Mesenteric fat pad (tissue), 1 donor: ENCODE data around the gene RNF222. TPM values are rescaled to one million over a fixed set of nuclear protein-coding genes. Genes with fewer than 3 reads are reported as not detected.
"Not testable (repeated sequence)": the region's sequence is repeated elsewhere in the genome, so short reads cannot be mapped to it uniquely, and the experiment has no call there.

Experiments used
- DNase-seq: peaks from one replicate; pipeline ENCODE4 v3.0.0-alpha.2; 2020; ENCODE audit warnings: low spot score
- total RNA-seq: library from RNA; stranded (reverse); fragmentation: NEBNext Ultra II Directional; extraction: Animal tissue kit (Norgen Biotek cat#: 25700); gene quantifications from one replicate; pipeline ENCODE4 v1.2.1, GENCODE V29; 2021
- donor health status: DM: yes; HTN: yes; CAD: no.

The RNF222 gene
- total RNA-seq, 1 donor from 2014 or later: not detected

GRCh38 chr17:8412089-8412488, 14.5 kb upstream of the RNF222 start:
- no peak for DNase-seq

- DNase-seq: no peak
Measured at GRCh38 chr17:8410883-8411238, 13.2 kb upstream of the RNF222 start.

- peak; percentile 93 for DNase-seq
Measured at GRCh38 chr17:8409966-8410882, 12.6 kb upstream of the RNF222 start.

GRCh38 chr17:8408371-8408770, 10.7 kb upstream of the RNF222 start:
- DNase-seq: no peak

- DNase-seq: no peak
Measured at GRCh38 chr17:8406174-8406573, 8.5 kb upstream of the RNF222 start.

GRCh38 chr17:8405499-8406016, 7.9 kb upstream of the RNF222 start:
- DNase-seq: no peak

- no peak for DNase-seq
Measured at GRCh38 chr17:8402921-8403536, 5.4 kb upstream of the RNF222 start.

GRCh38 chr17:8401107-8401506, 3.5 kb upstream of the RNF222 start:
- no peak for DNase-seq

GRCh38 chr17:8398980-8399379, 1.4 kb upstream of the RNF222 start:
- DNase-seq: no peak

GRCh38 chr17:8394497-8394896, 3.1 kb downstream of the RNF222 start:
- not testable (repeated sequence) for DNase-seq

GRCh38 chr17:8393470-8394231, 4.0 kb downstream of the RNF222 start:
- peak; percentile 35 for DNase-seq

GRCh38 chr17:8392674-8393469, 4.8 kb downstream of the RNF222 start:
- DNase-seq: peak; percentile 85

GRCh38 chr17:8392274-8392673, 5.4 kb downstream of the RNF222 start:
- DNase-seq: no peak

GRCh38 chr17:8391711-8392110, 5.9 kb downstream of the RNF222 start:
- no peak for DNase-seq

GRCh38 chr17:8387914-8388651, 9.5 kb downstream of the RNF222 start:
- no peak for DNase-seq

GRCh38 chr17:8386841-8387240, 10.8 kb downstream of the RNF222 start:
- no peak for DNase-seq

GRCh38 chr17:8384801-8385378, 12.7 kb downstream of the RNF222 start:
- no peak for DNase-seq

GRCh38 chr17:8383143-8383822, 14.3 kb downstream of the RNF222 start, which contains the start of gene RPL26:
Gene RPL26 (minus strand): TSS chr17:8383193. CDS start chr17:8382310, 883 bp downstream.
- peak; percentile 95 for DNase-seq

- no peak for DNase-seq
Measured at GRCh38 chr17:8382880-8383142, 14.8 kb downstream of the RNF222 start.
